Natural killer cell (primary cell): Measurements from ENCODE around the gene EFCAB6. TPM values are rescaled to one million over a fixed set of nuclear protein-coding genes. Genes with fewer than 3 reads are reported as not detected.

Source experiments
- ATAC-seq, 3 donors: fragments of 150-1000 bp in 2 of 3; fragments of 200-7000 bp in 1 of 3; cut with Tn5 transposase; 1 replicate in 1 of 3; 2 replicates in 2 of 3; pipeline ENCODE4 v1.10.0; 2021; ENCODE audit warnings: mild to moderate bottlenecking in 2 of 3, moderate library complexity in 2 of 3
- DNase-seq, 2 donors: peaks; one replicate each; pipeline versions ENCODE4 v3.0.0 to v3.0.0-alpha.2; 2013 to 2021; ENCODE audit warnings: mixed read lengths in 1 of 2
- H3K27ac ChIP-seq: one replicate; pipeline ENCODE4 v1.5.1; 2013; ENCODE audit warnings: mild to moderate bottlenecking, low read length
- H3K27me3 ChIP-seq: one replicate; pipeline ENCODE4 v1.6.1; 2013; ENCODE audit warnings: low read length; ENCODE audit not compliant: control insufficient read depth, insufficient read depth
- H3K36me3 ChIP-seq: one replicate; pipeline ENCODE4 v1.6.1; 2013; ENCODE audit warnings: low read length; ENCODE audit not compliant: control insufficient read depth, insufficient read depth
- H3K4me1 ChIP-seq: one replicate; pipeline ENCODE4 v1.6.1; 2013; ENCODE audit warnings: low read length; ENCODE audit not compliant: control insufficient read depth, insufficient read depth
- H3K4me3 ChIP-seq: one replicate; pipeline ENCODE4 v1.5.1; 2013; ENCODE audit warnings: low read length
- H3K9me3 ChIP-seq: one replicate; pipeline ENCODE4 v1.6.1; 2013; ENCODE audit warnings: low read length; ENCODE audit not compliant: control insufficient read depth, insufficient read depth
- H3K27ac Mint-ChIP-seq, 2 donors: one replicate each; pipeline ENCODE4 v1.8.0; 2022; ENCODE audit warnings: mild to moderate bottlenecking in 2 of 2, mixed read lengths in 2 of 2, moderate library complexity in 1 of 2
- H3K27me3 Mint-ChIP-seq, 2 donors: one replicate each; pipeline ENCODE4 v1.8.0; 2022; ENCODE audit warnings: low read depth in 2 of 2, mixed read lengths in 2 of 2
- H3K36me3 Mint-ChIP-seq: one replicate; pipeline ENCODE4 v1.8.0; 2022; ENCODE audit warnings: mixed read lengths
- H3K4me1 Mint-ChIP-seq, 2 donors: one replicate each; pipeline ENCODE4 v1.8.0; 2022; ENCODE audit warnings: mixed read lengths in 2 of 2
- H3K4me3 Mint-ChIP-seq: one replicate; pipeline ENCODE4 v1.8.0; 2022; ENCODE audit warnings: mild to moderate bottlenecking, moderate library complexity, mixed read lengths
- H3K9me3 Mint-ChIP-seq, 2 donors: one replicate each; pipeline ENCODE4 v1.8.0; 2022; ENCODE audit warnings: mixed read lengths in 2 of 2
- CTCF ChIP-seq: fragments of 200-600 bp; IDR thresholded peaks from one replicate; pipeline ENCODE4 v1.8.0; 2022; ENCODE audit warnings: antibody characterized with exemption
- WGBS: methylation state at CpG from one replicate; pipeline ENCODE4 v1.1.7; 2013; ENCODE audit warnings: missing lambda C conversion rate; ENCODE audit not compliant: insufficient coverage; 5-methylcytosine and 5-hydroxymethylcytosine counted together
- intact Hi-C: fragments of 100-400 bp; cut with micrococcal nuclease; formaldehyde crosslinking; loops from one replicate; pipeline ENCODE4 v1.14.2; 2022
- total RNA-seq, 4 donors: library from RNA; stranded (reverse); fragments of 120-200 nt in 1 of 4; gene quantifications; one replicate each; pipeline versions ENCODE4 v1.2.3 to v1.2.4, GENCODE V29; 2013 to 2022

Gene EFCAB6
- total RNA-seq, 3 donors from 2014 or later (not counting 1 experiment from before 2014, with no cell fraction given): 0.23 to 0.35 (median 0.26) TPM

- Mint-ChIP-seq H3K27ac (no peak overlapping the region), H3K4me1 (no peaks in the 10 kb centered on the region), H3K9me3 (no peaks in the 10 kb centered on the region), H3K27me3 (peaks cover 8 to 24% of the 10 kb centered on the region in 2 donors), H3K36me3 (no peaks in the 10 kb centered on the region), H3K4me3 (no peak overlapping the region)
- Histone ChIP-seq H3K27ac (no peak overlapping the region), H3K36me3 (no peaks in the 10 kb centered on the region), H3K9me3 (no peaks in the 10 kb centered on the region), H3K27me3 (no peaks in the 10 kb centered on the region), H3K4me3 (no peak overlapping the region), H3K4me1 (no peaks in the 10 kb centered on the region)
- intact Hi-C loops: no loop called here
- DNase-seq (no peak), ATAC-seq (no peak)
- no peak for TF ChIP-seq CTCF
- 85% methylated on average over 8 of the region's 9 CpGs for WGBS
Observed at GRCh38 chr22:43600265-43600664, 211.8 kb downstream of the EFCAB6 start.

- Mint-ChIP-seq H3K27ac (no peak overlapping the region), H3K9me3 (peaks cover 3 to 5% of the 10 kb centered on the region in 2 donors), H3K4me3 (no peak overlapping the region), H3K27me3 (peaks cover 30 to 59% of the 10 kb centered on the region in 2 donors), H3K4me1 (no peaks in the 10 kb centered on the region), H3K36me3 (no peaks in the 10 kb centered on the region)
- no peak for TF ChIP-seq CTCF
- DNase-seq (no peak), ATAC-seq (no peak)
- intact Hi-C loops: no loop called here
- Histone ChIP-seq H3K4me3 (no peak overlapping the region), H3K9me3 (no peaks in the 10 kb centered on the region), H3K4me1 (no peaks in the 10 kb centered on the region), H3K27ac (no peak overlapping the region), H3K36me3 (no peaks in the 10 kb centered on the region), H3K27me3 (no peaks in the 10 kb centered on the region)
- WGBS: 73% methylated on average over 11 of the region's 11 CpGs
Observed at GRCh38 chr22:43592476-43592875, 219.6 kb downstream of the EFCAB6 start.

GRCh38 chr22:43591380-43591779, 220.7 kb downstream of the EFCAB6 start:
- no peaks in the 10 kb centered on the region for H3K27me3 ChIP-seq
- H3K27ac Mint-ChIP-seq: no peak overlapping the region
- H3K4me1 Mint-ChIP-seq: no peaks in the 10 kb centered on the region
- H3K9me3 ChIP-seq: no peaks in the 10 kb centered on the region
- no peak overlapping the region for H3K4me3 Mint-ChIP-seq
- intact Hi-C loops: no loop called here
- H3K36me3 Mint-ChIP-seq: no peaks in the 10 kb centered on the region
- ATAC-seq (no peak), DNase-seq (no peak)
- H3K4me3 ChIP-seq: no peak overlapping the region
- peaks cover 32 to 58% of the 10 kb centered on the region in 2 donors for H3K27me3 Mint-ChIP-seq
- H3K36me3 ChIP-seq: no peaks in the 10 kb centered on the region
- no peaks in the 10 kb centered on the region for H3K4me1 ChIP-seq
- no peak overlapping the region for H3K27ac ChIP-seq
- 71% methylated on average over 6 of the region's 6 CpGs for WGBS
- TF ChIP-seq CTCF: no peak
- H3K9me3 Mint-ChIP-seq: peaks cover 3 to 5% of the 10 kb centered on the region in 2 donors

GRCh38 chr22:43587574-43587973, 224.5 kb downstream of the EFCAB6 start:
- DNase-seq (no peak), ATAC-seq (no peak)
- no peak overlapping the region for H3K4me3 ChIP-seq
- no peak overlapping the region for H3K4me3 Mint-ChIP-seq
- no peak for TF ChIP-seq CTCF
- peaks cover 1% of the 10 kb centered on the region for H3K36me3 Mint-ChIP-seq
- peaks cover under 1% of the 10 kb centered on the region for H3K9me3 ChIP-seq
- H3K36me3 ChIP-seq: no peaks in the 10 kb centered on the region
- peaks cover 2 to 3% of the 10 kb centered on the region in 2 donors for H3K9me3 Mint-ChIP-seq
- no peak overlapping the region for H3K27ac Mint-ChIP-seq
- peaks cover 2% of the 10 kb centered on the region for H3K27me3 ChIP-seq
- H3K27ac ChIP-seq: no peak overlapping the region
- intact Hi-C loops: no loop called here
- no CpG with 5 or more reads among the region's 1 CpG for WGBS
- no peaks in the 10 kb centered on the region for H3K4me1 ChIP-seq
- peaks cover 20 to 33% of the 10 kb centered on the region in 2 donors for H3K27me3 Mint-ChIP-seq
- no peaks in the 10 kb centered on the region for H3K4me1 Mint-ChIP-seq
